ENCODE measurements around the gene BLMH.
"Not testable (repeated sequence)": the region's sequence is repeated elsewhere in the genome, so short reads cannot be mapped to it uniquely, and the experiment has no call there.

The BLMH gene

GRCh38 chr17:30225919-30226553, 65.7 kb downstream of the BLMH start:
- DNase-seq: no peak

GRCh38 chr17:30225112-30225511, 66.6 kb downstream of the BLMH start:
- DNase-seq: no peak

- no peak for DNase-seq
Measured at GRCh38 chr17:30224419-30224960, 67.3 kb downstream of the BLMH start.

- no peak for DNase-seq
Measured at GRCh38 chr17:30222721-30223175, 69.0 kb downstream of the BLMH start.

- DNase-seq: no peak
Measured at GRCh38 chr17:30222251-30222650, 69.5 kb downstream of the BLMH start.

- no peak for DNase-seq
Measured at GRCh38 chr17:30221346-30221745, 70.4 kb downstream of the BLMH start.

- no peak for DNase-seq
Measured at GRCh38 chr17:30220414-30220813, 71.3 kb downstream of the BLMH start.

GRCh38 chr17:30219833-30220232, 71.9 kb downstream of the BLMH start:
- DNase-seq: no peak

GRCh38 chr17:30219315-30219714, 72.4 kb downstream of the BLMH start:
- no peak for DNase-seq

- DNase-seq: no peak
Measured at GRCh38 chr17:30218799-30219198, 72.9 kb downstream of the BLMH start.

- DNase-seq: no peak
Measured at GRCh38 chr17:30217746-30218245, 73.9 kb downstream of the BLMH start.

- DNase-seq: no peak
Measured at GRCh38 chr17:30217054-30217453, 74.7 kb downstream of the BLMH start.

GRCh38 chr17:30212750-30213149, 79.0 kb downstream of the BLMH start:
- DNase-seq: no peak

GRCh38 chr17:30211371-30211770, 80.4 kb downstream of the BLMH start:
- DNase-seq: no peak

GRCh38 chr17:30210901-30211300, 80.8 kb downstream of the BLMH start:
- no peak for DNase-seq

GRCh38 chr17:30210366-30210765, 81.4 kb downstream of the BLMH start:
- DNase-seq: no peak

- no peak for DNase-seq
Measured at GRCh38 chr17:30209930-30210329, 81.8 kb downstream of the BLMH start.

- no peak for DNase-seq
Measured at GRCh38 chr17:30208214-30208613, 83.5 kb downstream of the BLMH start.

GRCh38 chr17:30207655-30208054, 84.1 kb downstream of the BLMH start:
- DNase-seq: no peak

GRCh38 chr17:30203471-30203981, 88.2 kb downstream of the BLMH start:
- no peak for DNase-seq

GRCh38 chr17:30200656-30201055, 91.1 kb downstream of the BLMH start:
- DNase-seq: not testable (repeated sequence)

- no peak for DNase-seq
Measured at GRCh38 chr17:30200106-30200505, 91.6 kb downstream of the BLMH start.

- no peak for DNase-seq
Measured at GRCh38 chr17:30199600-30199999, 92.1 kb downstream of the BLMH start.

Data from activated CD4-positive, alpha-beta T cell treated with anti-CD3 and anti-CD28 coated beads for 48 hours (primary cell).